Natural killer cell (primary cell): ENCODE results near the gene SH3PXD2A. TPM values are rescaled to one million over a fixed set of nuclear protein-coding genes. Genes with fewer than 3 reads are reported as not detected.

ENCODE experiments used
- ATAC-seq, 3 donors: fragments of 150-1000 bp in 2 of 3; fragments of 200-7000 bp in 1 of 3; cut with Tn5 transposase; 1 replicate in 1 of 3; 2 replicates in 2 of 3; pipeline ENCODE4 v1.10.0; 2021; ENCODE audit warnings: mild to moderate bottlenecking in 2 of 3, moderate library complexity in 2 of 3
- DNase-seq, 2 donors: peaks; one replicate each; pipeline versions ENCODE4 v3.0.0 to v3.0.0-alpha.2; 2013 to 2021; ENCODE audit warnings: mixed read lengths in 1 of 2
- H3K27ac ChIP-seq: one replicate; pipeline ENCODE4 v1.5.1; 2013; ENCODE audit warnings: mild to moderate bottlenecking, low read length
- H3K27me3 ChIP-seq: one replicate; pipeline ENCODE4 v1.6.1; 2013; ENCODE audit warnings: low read length; ENCODE audit not compliant: control insufficient read depth, insufficient read depth
- H3K36me3 ChIP-seq: one replicate; pipeline ENCODE4 v1.6.1; 2013; ENCODE audit warnings: low read length; ENCODE audit not compliant: control insufficient read depth, insufficient read depth
- H3K4me1 ChIP-seq: one replicate; pipeline ENCODE4 v1.6.1; 2013; ENCODE audit warnings: low read length; ENCODE audit not compliant: control insufficient read depth, insufficient read depth
- H3K4me3 ChIP-seq: one replicate; pipeline ENCODE4 v1.5.1; 2013; ENCODE audit warnings: low read length
- H3K9me3 ChIP-seq: one replicate; pipeline ENCODE4 v1.6.1; 2013; ENCODE audit warnings: low read length; ENCODE audit not compliant: control insufficient read depth, insufficient read depth
- H3K27ac Mint-ChIP-seq, 2 donors: one replicate each; pipeline ENCODE4 v1.8.0; 2022; ENCODE audit warnings: mild to moderate bottlenecking in 2 of 2, mixed read lengths in 2 of 2, moderate library complexity in 1 of 2
- H3K27me3 Mint-ChIP-seq, 2 donors: one replicate each; pipeline ENCODE4 v1.8.0; 2022; ENCODE audit warnings: low read depth in 2 of 2, mixed read lengths in 2 of 2
- H3K36me3 Mint-ChIP-seq: one replicate; pipeline ENCODE4 v1.8.0; 2022; ENCODE audit warnings: mixed read lengths
- H3K4me1 Mint-ChIP-seq, 2 donors: one replicate each; pipeline ENCODE4 v1.8.0; 2022; ENCODE audit warnings: mixed read lengths in 2 of 2
- H3K4me3 Mint-ChIP-seq: one replicate; pipeline ENCODE4 v1.8.0; 2022; ENCODE audit warnings: mild to moderate bottlenecking, moderate library complexity, mixed read lengths
- H3K9me3 Mint-ChIP-seq, 2 donors: one replicate each; pipeline ENCODE4 v1.8.0; 2022; ENCODE audit warnings: mixed read lengths in 2 of 2
- CTCF ChIP-seq: fragments of 200-600 bp; IDR thresholded peaks from one replicate; pipeline ENCODE4 v1.8.0; 2022; ENCODE audit warnings: antibody characterized with exemption
- WGBS: methylation state at CpG from one replicate; pipeline ENCODE4 v1.1.7; 2013; ENCODE audit warnings: missing lambda C conversion rate; ENCODE audit not compliant: insufficient coverage; 5-methylcytosine and 5-hydroxymethylcytosine counted together
- intact Hi-C: fragments of 100-400 bp; cut with micrococcal nuclease; formaldehyde crosslinking; loops from one replicate; pipeline ENCODE4 v1.14.2; 2022
- total RNA-seq, 4 donors: library from RNA; stranded (reverse); fragments of 120-200 nt in 1 of 4; gene quantifications; one replicate each; pipeline versions ENCODE4 v1.2.3 to v1.2.4, GENCODE V29; 2013 to 2022

SH3PXD2A gene
- total RNA-seq, 3 donors from 2014 or later (not counting 1 experiment from before 2014, with no cell fraction given) = 3.3 to 7.0 (median 4.9) TPM

- no peak for TF ChIP-seq CTCF
- H3K9me3 ChIP-seq = no peaks in the 10 kb centered on the region
- no peaks in the 10 kb centered on the region for H3K4me1 ChIP-seq
- H3K4me3 ChIP-seq = no peak overlapping the region
- intact Hi-C loops = no loop called here
- no peaks in the 10 kb centered on the region for H3K36me3 ChIP-seq
- ATAC-seq (peak in 1 of 3 donors; percentile 41), DNase-seq (no peak)
- no peaks in the 10 kb centered on the region for H3K27me3 Mint-ChIP-seq
- WGBS = 25% methylated on average over 4 of the region's 4 CpGs
- H3K4me3 Mint-ChIP-seq = no peak overlapping the region
- no peaks in the 10 kb centered on the region for H3K36me3 Mint-ChIP-seq
- H3K4me1 Mint-ChIP-seq = peaks cover 6 to 14% of the 10 kb centered on the region in 2 donors
- peak overlapping the region in 1 of 2 donors; percentile 37 for H3K27ac Mint-ChIP-seq
- H3K27ac ChIP-seq = no peak overlapping the region
- no peaks in the 10 kb centered on the region for H3K9me3 Mint-ChIP-seq
- H3K27me3 ChIP-seq = no peaks in the 10 kb centered on the region
Measured at GRCh38 chr10:103812432-103812831, 42.9 kb downstream of the SH3PXD2A start.

DNA sequence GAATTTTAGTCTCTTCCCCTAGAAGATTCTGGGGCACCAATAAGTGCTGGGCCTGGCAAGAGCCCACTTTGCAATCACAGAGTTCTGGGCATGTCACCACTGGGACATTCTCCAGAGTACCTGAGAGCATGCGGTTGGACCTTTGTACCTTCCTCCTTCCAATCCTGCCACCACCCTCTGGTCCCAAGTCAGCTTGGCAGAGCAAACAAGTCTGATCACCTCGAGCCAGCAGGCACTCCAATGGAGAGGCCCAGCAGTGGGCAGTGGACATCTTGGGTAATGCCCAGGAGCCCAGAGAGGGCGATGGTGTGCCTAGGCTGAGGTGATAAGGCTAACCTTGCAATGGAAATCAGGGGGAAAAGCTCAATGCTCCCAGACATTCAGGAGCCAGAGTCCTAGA, 43.4 kb downstream of the SH3PXD2A start:
- Mint-ChIP-seq H3K4me1 (peaks cover 6 to 14% of the 10 kb centered on the region in 2 donors), H3K36me3 (no peaks in the 10 kb centered on the region), H3K4me3 (no peak overlapping the region), H3K27me3 (no peaks in the 10 kb centered on the region), H3K27ac (peak overlapping the region in 1 of 2 donors; percentile 37), H3K9me3 (no peaks in the 10 kb centered on the region)
- Histone ChIP-seq H3K27me3 (no peaks in the 10 kb centered on the region), H3K4me3 (no peak overlapping the region), H3K36me3 (no peaks in the 10 kb centered on the region), H3K4me1 (no peaks in the 10 kb centered on the region), H3K27ac (no peak overlapping the region), H3K9me3 (no peaks in the 10 kb centered on the region)
- intact Hi-C loops = no loop called here
- 92% methylated on average over 3 of the region's 3 CpGs for WGBS
- ATAC-seq = no peak
- no peak for DNase-seq
- no peak for TF ChIP-seq CTCF

GRCh38 chr10:103811463-103811862, 43.9 kb downstream of the SH3PXD2A start:
- no peaks in the 10 kb centered on the region for H3K9me3 ChIP-seq
- no peak overlapping the region for H3K27ac Mint-ChIP-seq
- DNase-seq (no peak), ATAC-seq (no peak)
- no peaks in the 10 kb centered on the region for H3K36me3 Mint-ChIP-seq
- no peaks in the 10 kb centered on the region for H3K36me3 ChIP-seq
- no peak overlapping the region for H3K4me3 ChIP-seq
- H3K27me3 Mint-ChIP-seq = no peaks in the 10 kb centered on the region
- H3K4me1 Mint-ChIP-seq = peaks cover 6 to 14% of the 10 kb centered on the region in 2 donors
- H3K4me1 ChIP-seq = no peaks in the 10 kb centered on the region
- H3K9me3 Mint-ChIP-seq = no peaks in the 10 kb centered on the region
- intact Hi-C loops = no loop called here
- no peak for TF ChIP-seq CTCF
- H3K4me3 Mint-ChIP-seq = no peak overlapping the region
- no peak overlapping the region for H3K27ac ChIP-seq
- H3K27me3 ChIP-seq = no peaks in the 10 kb centered on the region
- WGBS = 92% methylated on average over 6 of the region's 6 CpGs

DNA sequence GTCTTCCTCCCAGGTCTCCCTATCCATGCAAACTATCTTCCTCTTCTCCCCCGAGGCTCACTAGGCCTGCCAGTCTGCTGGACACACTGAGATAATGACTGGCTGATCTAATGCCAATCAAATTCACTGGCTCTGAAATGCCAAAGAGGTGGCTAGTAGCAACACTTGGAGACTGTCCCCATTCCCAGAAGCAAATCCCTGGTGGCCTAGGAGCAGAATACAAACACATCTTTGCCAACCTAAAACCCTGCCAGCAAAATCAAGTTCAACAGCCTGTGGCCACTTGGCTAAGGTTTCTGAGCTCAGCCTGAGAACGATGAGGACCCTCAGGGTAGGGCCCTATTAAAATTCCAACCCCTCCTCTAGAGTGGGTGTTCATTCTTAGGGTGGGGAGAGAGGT, 46.6 kb downstream of the SH3PXD2A start:
- no peak overlapping the region for H3K4me3 ChIP-seq
- 78% methylated on average over 1 of the region's 2 CpGs for WGBS
- no peak overlapping the region for H3K27ac ChIP-seq
- H3K4me3 Mint-ChIP-seq = no peak overlapping the region
- H3K36me3 Mint-ChIP-seq = no peaks in the 10 kb centered on the region
- no peak for TF ChIP-seq CTCF
- ATAC-seq = no peak
- no peak overlapping the region for H3K27ac Mint-ChIP-seq
- no peaks in the 10 kb centered on the region for H3K4me1 ChIP-seq
- no peaks in the 10 kb centered on the region for H3K9me3 Mint-ChIP-seq
- intact Hi-C loops = loop anchor here (10.0 kb wide), 1 partner anchor 456 kb away; the partner anchor contains the start of gene GSTO2
- no peaks in the 10 kb centered on the region for H3K27me3 Mint-ChIP-seq
- H3K9me3 ChIP-seq = no peaks in the 10 kb centered on the region
- peaks cover 11 to 17% of the 10 kb centered on the region in 2 donors for H3K4me1 Mint-ChIP-seq
- H3K36me3 ChIP-seq = no peaks in the 10 kb centered on the region
- no peak for DNase-seq
- H3K27me3 ChIP-seq = no peaks in the 10 kb centered on the region
